Activated effector memory CD4-positive, alpha-beta T cell treated with Interleukin-2 at 50 U/mL for 16 hours (primary cell): ENCODE measurements around the gene SLC4A11.

Experiments
- DNase-seq: peaks from one replicate; pipeline ENCODE4 v3.0.0-alpha.2; 2020

The SLC4A11 gene

GRCh38 chr20:3239026-3239866 lies at the start of gene SLC4A11:
Gene SLC4A11 (minus strand): TSS chr20:3239190. CDS start chr20:3239137, 53 bp downstream.
- DNase-seq = peak; percentile 24

GRCh38 chr20:3283222-3283820 lies 44.3 kb upstream of the SLC4A11 start:
- no peak for DNase-seq

DNA sequence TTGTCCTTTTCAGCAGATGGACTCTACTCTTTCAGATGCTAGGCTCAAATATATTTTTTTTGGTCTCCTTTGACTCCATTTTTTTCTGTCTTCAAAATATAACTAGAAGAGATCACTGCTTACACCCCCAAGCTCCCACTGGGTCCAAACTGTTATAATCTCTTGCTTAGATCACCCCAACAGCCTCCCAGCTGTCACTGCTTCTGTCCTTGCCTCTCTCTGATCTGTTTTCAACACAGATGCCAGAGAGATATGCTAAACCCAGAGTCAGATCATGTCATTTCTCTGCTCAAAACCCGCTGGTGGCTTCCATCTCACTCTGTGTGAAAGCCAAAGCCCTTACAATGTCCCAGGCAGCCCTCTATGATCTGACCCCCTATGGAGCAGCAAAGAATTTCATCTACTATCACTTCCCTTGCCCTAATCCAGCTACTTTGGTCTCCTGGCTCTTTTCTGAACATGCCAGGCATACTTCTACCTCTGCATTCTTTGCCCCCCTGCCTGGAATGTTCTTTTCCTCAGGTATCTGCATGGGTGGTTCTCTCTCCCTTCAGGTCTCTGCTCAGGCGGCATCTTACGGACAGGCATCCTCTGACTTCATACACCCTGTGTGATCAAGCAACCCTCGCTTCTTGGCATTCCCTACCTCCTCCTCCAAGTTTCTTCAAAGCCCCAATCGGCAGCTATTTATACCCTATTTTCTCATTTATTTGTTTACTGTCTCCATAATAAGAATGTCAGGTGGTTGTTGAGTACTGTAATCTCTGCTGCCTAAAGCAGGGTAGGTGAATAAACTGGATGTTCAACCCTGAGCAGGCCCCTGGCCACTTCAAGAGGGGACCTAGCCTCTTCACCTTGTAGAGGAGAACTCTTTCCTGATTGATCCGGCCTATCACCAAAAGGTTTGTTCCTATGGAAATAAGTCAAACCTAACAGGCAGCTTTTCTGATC lies 43.6 kb upstream of the SLC4A11 start:
- DNase-seq = no peak

DNA sequence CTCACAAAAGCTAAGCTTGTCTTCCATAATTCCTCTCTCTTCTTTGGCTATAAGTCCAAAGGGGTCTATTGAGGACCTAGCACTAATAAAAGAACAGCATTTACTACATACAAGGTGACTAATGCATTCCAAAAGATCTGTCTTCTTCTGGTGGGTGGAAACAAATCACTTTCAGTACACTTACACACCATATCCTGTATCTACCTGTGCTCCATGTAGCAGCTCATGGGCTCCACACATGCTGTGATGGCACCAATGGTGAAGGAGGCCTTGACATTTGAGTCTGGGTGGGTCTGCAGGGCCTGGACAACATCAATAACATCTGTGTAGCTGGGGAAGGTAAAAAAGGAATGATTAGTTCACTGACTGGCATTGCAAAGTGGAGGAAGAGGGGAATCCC lies 42.4 kb upstream of the SLC4A11 start:
- no peak for DNase-seq

DNA sequence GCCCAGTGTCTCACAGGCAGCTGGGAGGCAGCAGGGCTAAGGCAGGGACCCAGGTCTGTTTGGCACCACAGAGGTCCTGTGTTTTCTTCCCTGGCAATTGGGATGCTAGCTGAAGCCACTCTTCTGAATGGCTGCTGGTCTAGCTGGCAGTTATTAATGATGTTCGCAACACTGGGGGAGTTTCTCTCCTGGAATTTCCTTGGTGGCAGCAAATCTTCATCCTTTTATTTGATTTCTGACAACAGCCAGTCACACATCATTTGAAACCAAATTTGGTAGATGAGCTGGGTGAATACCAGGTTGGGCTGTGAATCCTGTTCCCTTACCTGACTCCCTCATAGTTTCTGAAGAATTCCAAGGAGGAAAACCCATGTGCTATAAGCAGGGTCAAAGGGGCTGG lies 40.8 kb upstream of the SLC4A11 start:
- no peak for DNase-seq

GRCh38 chr20:3277686-3278465 lies 38.9 kb upstream of the SLC4A11 start:
- no peak for DNase-seq

DNA sequence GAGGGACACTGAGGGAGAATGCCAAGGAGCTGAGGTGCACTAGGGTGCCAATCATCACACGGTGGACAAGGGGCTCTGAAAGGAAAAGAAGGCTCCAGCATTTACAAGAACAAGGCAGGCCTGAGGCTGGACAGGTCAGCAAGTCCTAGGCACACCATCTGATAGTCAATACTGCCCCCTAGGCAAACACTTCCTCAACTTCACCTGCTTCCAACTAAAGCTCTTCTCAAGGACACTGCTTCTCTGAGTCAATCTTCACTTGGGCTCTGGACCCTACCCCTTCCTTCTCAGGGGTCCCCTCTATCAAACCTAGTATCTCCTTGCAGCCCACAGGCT lies 37.7 kb upstream of the SLC4A11 start:
- no peak for DNase-seq

GRCh38 chr20:3275966-3276679 lies 37.1 kb upstream of the SLC4A11 start:
- DNase-seq = no peak

- no peak for DNase-seq
These were observed 36.3 kb upstream of the SLC4A11 start for GRCh38 chr20:3275064-3275935.

GRCh38 chr20:3273371-3273770 lies 34.4 kb upstream of the SLC4A11 start:
- no peak for DNase-seq

DNA sequence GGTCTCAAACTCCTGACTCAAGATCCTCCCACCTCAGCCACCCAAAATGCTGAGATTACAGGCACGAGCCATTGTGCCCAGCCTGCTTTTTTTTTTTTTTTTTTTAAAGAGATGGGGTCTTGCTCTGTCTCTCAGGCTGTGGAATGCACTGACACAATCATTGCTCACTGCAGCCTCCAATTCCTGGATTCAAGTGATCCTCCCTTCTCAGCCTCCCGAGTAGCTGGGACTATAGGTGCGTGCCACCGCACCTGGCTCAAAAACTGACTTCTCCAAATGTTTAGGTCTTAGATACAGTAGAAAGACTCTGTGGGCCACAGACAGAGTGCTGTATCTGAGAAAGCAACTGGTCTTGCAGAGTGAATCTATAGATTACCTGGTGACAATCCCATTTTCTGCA lies 31.1 kb upstream of the SLC4A11 start:
- DNase-seq = no peak

DNA sequence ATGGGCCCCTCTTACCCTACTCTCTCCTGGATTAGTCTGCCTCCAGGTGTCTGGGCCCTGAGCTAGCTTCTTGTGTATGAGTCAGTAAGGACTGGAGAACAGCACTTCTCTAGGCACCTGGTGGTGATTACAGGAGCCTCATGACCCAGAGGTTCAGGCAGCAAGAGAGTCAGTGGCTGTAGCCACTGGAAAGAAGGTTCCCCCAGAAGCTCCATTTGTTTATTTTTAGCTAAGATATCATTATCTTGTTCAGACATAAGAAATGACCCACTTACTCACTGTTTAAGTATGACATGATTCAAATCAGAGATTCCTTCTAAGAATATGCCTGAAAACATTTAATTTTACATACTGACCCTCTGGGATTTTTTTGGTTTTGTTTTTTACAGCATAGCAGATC lies 23.6 kb upstream of the SLC4A11 start:
- DNase-seq = no peak

- no peak for DNase-seq
These were observed 19.4 kb upstream of the SLC4A11 start for GRCh38 chr20:3258429-3258828.

GRCh38 chr20:3255728-3256127 lies 16.7 kb upstream of the SLC4A11 start:
- DNase-seq = no peak

DNA sequence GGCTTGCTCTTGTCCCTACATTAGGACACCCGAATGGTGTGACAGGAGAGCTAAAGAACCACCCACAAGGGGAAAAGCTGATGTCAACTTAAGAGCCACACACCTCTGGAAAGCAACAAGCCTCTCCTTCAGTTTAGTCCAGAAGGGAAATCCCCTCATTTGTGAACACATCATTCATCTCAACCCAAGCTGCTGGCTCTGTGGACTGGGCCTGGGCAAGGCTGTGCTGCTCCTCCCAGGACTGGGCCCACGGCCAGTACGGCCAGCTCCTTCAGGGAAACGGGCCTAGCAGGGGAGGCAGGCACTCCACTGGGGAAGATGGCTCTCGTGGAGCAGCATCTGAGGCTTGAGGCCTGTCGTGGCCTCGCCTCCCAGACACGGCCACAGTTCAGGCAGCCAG lies 12.8 kb upstream of the SLC4A11 start:
- DNase-seq = no peak

DNA sequence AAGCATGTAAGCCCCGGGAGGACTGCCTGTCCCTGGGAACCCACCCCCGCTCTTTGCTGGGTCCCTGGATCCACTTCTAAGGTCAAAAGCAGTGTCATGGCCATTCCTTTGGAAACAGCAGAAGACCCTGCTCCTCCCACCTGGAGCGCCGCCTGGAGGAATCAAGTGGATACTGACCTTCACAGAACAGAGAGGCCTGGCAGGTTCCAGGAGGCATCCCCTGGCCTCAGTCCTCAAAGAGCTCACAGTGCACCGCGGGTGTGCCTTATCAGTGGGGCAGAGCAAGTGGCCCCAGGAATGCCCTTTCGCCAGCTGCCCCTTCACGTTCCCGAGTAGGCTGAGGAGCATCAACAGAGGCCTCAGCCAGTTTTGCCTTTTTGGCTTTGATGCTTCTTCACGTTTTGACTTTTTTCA lies 11.1 kb upstream of the SLC4A11 start:
- no peak for DNase-seq

- no peak for DNase-seq
These were observed 10.0 kb upstream of the SLC4A11 start for GRCh38 chr20:3248993-3249347.

- no peak for DNase-seq
These were observed 9.4 kb upstream of the SLC4A11 start for GRCh38 chr20:3248167-3248992.

- DNase-seq = no peak
These were observed 8.6 kb upstream of the SLC4A11 start for GRCh38 chr20:3247638-3248037.

DNA sequence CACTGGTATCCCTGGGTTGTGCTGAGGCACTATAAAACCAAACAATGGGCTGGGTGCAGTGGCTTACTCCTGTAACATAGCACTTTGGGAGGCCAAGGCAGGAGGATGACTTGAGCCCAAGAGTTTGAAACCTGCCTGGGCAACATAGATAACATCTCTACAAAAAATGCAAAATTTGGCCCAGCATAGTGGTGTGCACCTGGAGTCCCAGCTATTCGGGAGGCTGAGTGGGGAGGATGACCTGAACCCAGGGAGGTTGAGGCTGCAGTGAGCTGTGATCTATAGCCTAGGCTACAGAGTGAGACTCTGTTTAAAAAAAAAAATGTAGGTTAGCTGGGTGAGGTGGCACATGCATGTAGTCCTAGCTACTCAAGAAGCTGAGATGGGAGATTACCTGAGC lies 7.7 kb upstream of the SLC4A11 start:
- DNase-seq = no peak
